Fibroblast of skin of right biceps (primary cell): ENCODE measurements around the gene CCNI2.

Experiments used
- DNase-seq: peaks from one replicate; pipeline ENCODE4 v3.0.0-alpha.2; 2013

Gene CCNI2

DNA sequence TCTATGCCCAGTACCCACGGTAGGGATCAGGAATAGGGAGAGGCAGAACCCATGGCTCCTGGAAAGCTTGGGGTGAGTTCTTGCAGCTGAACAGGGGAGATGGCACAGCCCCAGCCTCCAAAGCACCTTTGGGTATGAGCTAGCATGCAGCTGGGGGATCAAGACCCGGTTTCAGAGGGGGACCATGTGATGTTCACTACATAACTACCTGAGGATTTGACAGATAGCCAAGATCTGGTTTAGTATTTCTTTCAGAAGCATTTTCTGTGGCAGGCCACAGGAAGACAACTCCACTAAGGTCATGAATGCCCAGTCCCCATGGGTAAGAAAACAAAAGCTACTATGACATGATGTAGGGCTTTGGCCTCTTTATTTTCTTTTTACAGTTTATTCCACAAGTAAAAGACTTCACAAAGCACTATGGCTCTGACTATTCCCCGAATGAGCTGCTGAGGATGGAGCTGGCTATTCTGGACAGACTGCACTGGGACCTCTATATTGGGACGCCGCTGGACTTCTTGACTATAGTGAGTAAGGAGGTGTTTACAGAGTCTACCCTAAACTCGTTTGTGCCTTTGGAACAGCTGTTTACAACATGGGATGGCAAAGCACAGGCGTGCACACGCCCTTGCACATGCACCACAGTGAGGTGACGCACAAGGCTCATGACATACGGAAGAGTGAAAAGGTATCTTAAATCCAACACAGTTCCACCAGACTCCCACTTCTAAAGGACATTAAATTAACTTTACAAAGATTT is 3.4 kb downstream of the CCNI2 start:
- no peak for DNase-seq

DNA sequence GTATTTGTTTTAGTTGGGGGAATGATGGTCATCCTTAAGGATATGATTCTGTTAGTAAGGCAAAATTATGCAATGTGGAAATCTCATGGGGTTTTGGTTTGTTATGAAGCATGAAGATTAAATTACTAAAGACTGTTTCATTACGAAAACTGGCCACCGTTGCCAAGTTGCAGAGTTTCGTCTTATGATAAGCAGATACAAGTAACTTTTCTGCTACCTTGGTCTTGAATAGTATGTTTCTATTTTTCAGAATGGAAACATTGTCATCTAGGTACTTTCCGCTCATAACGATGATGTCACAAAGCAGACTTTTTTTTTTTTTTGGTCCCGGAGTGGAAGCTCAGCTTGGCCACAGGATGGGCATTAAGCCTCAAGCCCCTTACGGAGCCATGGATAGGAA is 4.2 kb downstream of the CCNI2 start:
- peak; percentile 73 for DNase-seq

DNA sequence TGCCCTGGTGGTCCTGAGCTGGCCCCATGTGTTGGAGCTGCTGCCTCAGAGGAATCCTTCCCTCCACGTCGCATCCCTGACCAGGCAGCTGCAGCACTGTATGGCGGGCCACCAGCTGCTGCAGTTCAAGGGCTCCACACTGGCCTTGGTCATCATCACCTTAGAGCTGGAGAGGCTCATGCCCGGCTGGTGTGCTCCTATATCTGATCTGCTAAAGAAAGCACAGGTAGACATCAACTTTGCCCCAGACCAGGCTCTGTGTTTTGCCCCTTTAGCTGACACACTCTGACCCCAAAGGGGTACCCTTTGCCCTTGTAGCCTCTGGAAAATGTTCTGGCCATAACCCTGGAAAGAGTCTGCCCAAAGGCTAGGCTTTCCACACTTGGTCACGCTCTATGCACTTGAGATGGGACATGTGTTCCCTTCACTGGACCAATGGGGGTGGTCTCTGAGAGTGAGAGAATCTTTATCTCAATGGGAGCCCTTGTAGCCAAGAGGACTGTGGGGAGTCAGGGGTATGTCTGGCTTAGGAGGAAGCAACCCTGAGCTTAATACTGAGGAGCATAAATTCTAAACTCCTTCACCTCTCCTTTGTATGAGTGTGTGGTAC is 4.8 kb downstream of the CCNI2 start:
- DNase-seq = no peak

DNA sequence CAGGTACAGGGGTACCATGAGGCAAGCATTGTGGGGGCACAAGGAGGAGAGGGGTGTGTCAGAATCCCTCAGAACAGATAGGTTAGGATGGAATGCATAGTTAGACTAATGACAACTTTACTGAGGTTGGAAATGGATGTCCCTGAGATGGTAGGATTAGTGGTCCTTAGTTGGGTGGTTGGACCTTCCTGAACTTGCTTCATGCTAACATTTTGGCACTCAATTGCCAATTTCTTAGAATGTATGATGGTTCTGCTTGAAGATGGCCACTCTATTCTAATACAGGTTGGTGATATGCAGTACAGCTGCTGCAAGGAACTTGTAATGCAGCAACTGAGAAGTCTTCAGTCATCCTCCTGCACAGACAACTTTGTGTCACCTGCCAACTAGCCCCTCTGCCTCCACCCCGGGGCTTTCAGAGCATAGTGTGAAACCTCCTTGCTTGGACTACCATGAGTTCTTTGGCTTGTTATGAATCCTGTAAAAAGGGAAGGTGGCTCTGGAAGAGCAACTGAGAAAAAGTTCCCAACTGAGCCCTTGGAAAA is 5.4 kb downstream of the CCNI2 start:
- DNase-seq = no peak

DNA sequence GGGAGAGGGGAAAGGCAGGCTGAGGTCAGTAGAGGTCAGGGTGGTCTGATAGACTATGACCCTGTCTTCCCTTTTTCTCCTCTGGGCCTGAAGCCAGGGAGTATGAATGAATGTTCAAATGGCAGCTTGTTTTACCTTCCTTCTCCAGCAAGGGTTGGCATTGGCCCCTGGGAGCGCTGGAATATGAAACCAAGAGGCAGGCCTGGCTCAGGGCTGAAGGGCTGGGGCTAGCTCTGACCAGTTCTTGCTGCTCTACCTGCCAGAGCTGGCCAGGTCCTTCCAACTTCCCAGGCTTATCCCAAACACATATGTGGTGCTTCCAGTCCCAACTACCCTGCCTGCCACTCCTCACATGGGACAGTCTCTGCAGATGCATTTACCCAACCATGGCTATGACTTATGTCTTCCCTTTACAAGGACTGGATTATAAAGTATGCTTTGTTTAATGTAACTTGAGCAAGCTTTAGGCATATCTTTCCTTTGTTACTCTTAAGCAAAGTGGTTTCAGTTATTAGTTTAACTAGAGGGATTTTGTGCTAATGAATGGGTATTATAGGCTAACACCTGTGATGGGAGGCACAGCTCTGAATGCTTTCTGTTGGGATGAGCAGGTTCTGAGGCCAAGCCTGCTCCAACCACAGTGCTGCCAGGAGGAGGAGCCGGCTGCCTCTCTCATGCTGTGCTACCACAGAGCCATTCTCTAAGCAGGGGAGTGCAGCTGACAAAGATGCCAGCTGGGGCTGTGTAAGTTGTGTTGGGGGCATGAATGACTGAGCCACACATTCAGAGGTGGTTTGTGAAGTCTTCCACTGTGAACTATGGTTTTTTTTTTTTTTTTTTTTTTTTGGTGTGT is 6.1 kb downstream of the CCNI2 start:
- no peak for DNase-seq

DNA sequence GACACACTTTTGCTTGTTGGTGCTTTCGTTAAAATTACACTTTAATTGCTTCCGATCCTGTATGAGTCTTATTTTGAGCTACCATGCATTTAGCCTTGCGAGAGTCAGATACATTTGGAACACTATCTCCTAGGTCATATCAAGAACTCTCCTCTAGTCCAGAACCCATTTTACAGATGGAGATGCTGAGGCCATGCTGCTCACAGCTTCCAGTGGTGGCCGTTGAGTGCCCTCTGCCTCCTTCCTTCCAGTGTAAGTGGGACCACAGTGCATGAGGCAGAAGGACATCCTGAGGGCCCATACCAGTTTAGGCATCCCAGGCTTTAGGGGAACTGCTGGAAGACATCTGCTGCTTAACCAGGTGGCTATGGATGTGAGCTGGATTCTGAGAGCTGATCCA is 6.9 kb downstream of the CCNI2 start:
- no peak for DNase-seq

DNA sequence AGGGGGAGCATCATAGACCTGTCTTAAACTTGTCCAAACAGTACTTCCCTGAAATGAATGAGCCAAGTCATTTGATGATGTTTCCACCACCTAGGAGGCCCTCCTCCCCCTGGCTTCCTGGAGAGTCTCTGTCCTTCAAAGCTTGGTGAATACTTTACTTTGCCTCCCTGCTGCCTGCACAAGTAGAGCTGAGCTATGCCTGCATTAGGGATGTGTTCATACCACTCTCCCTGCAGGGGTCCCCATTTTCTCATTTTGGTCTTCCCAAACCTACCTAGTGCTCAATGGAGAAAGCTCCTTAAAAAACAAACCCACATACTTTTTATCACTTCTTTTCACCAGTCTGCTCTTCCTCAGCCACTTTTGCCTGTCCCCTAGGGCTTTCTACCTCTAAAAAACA is 7.7 kb downstream of the CCNI2 start:
- peak; percentile 38 for DNase-seq

DNA sequence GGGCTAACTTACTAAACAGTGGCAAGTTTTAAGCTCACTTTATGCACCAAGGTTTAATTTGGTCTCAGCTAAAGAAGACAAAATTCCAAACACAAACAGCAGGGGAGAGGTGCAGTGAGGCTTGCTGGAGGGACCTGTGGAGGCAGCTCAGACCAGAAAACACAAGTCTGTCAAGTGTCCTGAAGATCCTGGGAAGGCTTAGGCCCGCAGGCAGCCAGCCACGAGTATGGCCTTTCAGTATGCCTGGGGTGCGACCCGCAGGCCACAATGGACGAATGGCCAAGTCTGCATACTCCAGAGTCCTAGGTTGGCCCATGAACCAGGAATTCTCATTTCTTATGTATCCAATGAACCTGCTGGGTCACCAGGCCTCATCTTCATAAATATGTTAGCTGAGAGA is 9.3 kb downstream of the CCNI2 start:
- no peak for DNase-seq

DNA sequence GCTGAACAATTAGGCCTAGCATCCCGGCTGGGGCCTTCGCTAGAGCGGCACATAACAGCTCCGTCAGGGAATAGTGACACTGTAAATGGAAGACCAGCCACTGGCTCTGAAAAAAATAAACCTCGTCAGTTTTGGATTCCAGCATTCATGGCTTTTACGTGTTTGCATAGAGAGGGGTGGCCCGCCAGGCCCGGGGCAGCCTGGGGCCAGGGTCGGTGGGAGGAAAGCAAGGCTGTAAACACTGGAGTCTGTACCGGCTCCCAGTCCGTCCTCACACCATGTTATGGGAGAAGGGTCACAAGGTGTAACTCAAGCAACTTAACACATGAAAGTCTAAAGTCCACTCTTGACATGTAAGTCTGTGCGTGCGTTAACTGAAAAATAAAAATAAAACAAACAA is 11.2 kb downstream of the CCNI2 start:
- DNase-seq = no peak

DNA sequence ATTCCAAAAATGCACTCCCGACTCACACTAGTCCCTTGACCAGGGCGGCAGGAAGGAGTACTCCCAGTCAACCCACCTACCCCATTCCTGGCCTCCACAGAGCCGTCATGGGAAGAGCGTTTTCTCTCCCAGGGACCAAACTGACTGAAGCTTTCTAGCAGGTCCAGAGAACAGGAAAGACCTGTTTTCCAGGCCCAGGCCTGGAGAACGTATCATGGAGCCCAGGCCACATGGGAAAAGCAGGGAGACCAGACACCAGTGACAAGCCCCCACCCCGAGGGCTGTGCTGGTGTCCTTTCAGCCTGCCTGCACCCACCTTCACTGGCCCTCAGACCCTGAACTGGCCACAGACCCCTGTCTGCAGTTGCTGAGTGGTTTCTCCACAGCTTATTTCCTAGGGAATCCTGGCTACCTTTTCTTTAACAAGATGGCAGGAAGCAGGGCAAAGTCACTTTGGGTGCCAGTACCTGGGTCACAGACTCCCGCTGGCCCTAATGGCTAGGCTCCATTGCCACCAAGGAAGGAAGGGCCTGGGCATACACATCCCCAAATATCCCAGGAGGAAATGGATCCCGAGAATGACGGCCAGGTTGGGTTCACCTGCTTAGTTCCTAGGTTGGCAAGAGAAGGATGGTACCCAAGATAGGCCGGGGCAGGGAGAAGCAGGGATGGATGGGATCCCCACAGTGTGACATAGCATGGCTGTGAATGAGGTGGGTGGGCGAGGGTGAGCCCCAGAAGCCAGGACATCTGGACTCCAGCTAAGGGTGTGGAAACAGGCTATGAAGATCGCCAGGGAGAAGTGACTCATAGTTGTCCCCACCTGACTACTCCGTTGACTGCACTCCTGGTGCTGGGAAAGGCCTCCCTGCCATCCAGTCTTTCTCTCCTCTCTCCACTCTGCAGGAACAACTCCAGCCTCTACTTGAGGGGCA is 12.2 kb downstream of the CCNI2 start:
- no peak for DNase-seq

DNA sequence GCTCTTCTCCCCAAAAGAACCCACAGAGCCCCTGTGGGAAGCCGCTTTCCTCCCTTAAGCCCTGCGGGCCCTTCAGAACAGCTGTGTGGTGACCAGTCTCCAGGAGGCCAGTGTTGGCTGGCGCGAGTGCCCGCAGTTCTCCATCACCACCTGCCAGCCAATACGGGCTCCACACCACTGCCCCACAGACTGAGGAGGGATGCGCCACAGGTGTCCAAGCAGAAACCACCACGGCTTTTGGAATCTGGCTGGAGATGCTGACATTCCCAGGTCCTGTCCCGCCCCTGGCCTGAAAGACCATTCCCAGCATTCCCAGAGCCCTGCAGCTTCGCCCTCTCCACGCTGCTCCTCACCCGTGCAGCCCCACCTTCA is 12.8 kb downstream of the CCNI2 start:
- no peak for DNase-seq

DNA sequence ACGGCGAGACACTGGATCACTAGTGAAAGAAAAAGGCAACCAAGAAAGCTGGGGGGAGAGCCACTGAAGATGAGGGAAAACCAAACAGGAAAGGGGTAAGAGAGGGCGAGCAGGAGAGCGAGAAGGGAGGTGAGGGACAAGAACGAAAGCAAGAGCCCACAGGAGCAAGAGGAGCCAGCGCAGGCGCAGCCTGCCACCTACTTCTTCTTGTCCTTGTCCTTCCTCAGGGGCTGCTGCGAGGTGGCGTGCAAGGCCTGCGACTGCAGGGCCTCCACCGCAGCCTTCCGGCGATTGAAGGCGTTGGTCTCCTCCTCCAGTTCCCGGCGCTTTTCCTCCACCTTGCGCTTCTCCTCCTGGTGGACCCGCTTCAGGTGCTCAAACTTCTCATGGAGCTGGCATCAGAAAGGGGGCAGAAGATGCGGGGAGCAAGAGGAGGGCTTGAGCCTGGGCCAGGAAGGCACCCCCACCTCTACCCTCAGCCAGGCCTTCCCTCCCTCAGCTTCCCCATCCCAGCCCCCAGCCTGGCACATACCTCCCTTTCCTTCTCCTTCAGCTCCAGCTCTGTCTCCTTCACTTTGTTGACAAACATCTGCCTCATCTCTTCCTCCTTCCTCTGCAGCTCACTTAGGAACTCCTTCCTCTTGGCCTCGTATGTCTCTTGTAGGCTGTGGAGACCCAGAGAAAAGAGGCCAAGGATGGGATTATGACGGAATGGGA is 13.5 kb downstream of the CCNI2 start:
- DNase-seq = no peak

DNA sequence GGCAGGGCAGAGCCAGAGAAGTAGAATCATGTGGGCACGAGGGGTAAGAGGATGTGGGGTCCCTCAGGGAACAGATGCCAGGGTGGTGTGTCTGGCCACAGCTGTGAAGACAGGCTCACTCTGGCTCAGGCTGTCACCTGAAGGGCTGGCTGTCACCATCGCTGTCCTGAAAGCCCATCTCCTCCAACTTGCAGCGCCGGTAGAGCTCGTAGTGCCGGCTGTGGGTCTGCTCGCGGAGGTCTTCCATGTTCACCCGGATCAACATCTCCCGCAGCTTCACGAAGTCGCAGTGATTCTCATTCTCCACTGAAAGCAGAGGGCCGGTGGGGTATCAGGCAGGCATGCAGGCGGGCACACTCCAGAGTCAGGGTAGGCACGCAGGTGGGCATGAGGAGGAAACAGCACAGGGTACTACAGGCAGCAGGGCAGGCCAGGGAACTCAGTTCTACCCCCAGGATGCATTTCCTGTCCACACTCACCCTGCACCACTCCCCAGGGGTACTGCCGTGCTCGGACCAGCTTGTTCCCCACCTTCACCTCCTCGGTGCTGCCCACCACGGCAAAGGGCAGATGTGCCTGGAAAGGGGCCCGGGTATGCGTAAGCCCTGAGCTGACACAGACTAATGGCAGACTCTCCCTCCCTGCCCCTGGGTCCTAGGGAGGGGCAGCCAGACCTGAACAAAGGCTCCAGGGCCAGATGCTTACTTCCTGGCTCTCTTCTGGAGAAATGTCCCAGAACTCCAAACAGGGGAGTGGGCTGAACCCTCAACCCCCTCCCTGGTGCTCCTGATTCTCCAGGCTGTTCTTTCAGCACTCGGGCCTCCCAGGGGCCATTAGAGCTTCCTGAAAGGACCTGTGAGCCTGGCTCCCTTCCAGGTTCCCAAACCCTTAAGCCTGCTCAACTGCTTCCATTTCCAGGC is 14.4 kb downstream of the CCNI2 start:
- no peak for DNase-seq

DNA sequence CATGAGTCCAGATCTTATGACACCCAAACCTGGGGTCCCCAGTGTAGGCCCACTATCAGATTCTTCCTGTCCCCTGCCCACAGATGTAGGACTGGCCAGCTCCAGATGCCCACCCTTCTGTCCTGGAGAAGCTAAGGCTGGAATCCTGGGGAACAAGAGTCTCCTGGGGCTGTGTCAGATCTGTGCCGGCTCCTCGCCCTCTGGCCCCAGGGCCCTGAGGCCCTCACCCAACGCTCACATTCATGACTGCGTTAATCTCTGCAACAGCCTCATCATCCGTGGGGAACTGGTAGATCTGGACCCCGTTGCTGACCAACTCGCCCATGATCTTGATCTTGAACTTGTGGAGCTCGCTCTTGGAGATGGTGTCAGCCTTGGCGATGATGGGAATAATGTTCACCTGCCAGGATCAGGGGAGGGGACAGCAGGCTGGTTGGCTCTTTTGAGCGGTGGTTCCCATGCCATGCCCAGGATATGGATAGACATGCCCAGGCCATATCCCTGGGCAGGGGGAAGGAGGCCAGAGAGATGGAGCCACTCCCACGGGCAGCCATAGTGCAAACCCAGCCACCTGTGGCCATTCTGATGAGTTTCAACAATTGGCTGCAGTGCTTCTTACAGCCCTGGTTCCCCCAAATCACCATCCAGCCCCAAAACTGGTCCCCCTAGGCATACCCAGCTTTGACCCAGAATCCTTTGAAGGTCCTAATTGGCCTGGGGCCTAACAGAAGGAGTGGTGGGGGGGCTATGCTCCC is 15.2 kb downstream of the CCNI2 start:
- no peak for DNase-seq

DNA sequence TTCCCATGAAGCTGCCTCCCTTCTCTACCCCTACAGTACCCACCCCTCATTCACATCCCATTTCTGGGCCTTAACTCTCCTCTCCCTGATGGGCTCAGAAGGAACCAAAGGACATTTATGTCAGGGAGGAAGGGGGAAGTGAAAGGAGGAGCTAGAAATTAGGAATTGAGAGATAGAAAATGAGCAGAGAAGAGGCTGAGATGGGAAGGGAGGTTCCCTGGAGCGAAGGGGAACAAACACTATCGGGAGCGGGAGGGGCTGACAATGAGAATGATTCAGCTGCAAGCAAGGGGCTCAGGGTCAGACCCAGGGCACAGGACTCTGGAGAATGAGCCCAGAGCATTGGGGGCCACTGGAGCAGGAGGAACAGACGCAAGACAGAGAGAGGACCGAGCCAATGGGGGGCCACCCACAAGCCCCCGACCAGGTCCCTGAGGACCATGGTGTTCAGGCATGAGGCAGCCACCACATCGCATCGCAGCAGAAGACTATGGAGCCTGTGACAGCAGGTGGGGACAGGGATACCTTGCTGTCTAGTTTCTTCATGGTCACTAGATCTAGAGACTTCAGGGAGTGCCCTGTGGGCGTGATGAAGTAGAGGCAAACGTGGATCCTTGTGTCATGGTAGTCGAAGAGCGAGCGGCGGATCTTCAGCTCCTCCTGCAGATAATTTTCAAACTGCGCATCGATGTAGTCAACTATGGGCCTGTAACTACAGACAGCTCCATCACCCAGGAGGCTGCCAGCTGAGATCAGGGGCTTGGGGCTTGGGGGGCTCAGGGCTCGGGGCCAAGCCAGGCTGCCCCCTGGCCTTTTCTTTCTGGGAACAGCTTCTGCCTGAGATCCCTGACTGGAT is 16.2 kb downstream of the CCNI2 start:
- DNase-seq = no peak

DNA sequence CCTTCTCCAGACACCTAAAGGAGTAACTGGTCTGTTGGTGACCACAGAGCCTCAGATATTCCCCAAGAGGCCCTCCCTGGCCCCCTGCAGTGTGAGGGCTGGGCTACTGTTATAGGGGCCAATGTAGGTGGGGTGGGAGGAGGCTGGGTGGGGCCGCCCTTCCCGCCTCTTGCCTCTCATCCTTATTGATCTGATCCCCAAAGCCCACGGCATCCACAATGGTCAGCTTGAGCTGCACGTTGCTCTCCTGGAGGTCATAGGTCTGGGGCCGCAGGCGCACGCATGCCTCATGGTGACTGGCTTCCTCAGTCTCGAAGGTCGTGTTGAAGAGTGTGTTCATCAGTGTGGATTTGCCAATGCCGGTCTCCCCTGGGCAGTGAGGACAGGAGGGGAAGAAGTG is 16.8 kb downstream of the CCNI2 start:
- DNase-seq = no peak

DNA sequence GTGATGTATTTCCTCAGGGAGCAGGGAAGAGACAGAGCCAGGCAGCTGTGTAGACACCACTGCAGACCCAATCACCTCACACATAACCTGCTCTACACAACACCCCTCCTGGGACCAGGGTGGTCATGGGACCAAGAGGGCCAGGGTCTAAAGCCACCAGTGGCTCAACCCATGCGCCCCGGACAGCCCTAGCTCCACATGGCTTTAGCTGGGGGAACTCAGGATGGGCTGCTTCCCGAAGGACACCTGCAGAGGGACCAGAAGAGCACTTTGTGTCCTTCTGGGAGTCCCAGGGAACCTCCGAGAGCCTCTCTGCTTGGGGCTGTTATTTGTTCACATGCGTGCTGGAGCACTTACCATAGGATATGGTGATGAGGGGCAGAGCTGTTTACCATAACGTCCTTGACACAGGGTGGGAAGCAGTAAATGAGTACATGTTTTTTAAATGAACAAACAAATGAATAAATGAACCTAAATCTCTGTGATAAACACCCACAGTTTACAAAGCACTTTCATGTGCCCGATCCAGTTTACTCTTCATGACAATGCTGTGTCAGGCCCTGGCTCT is 17.5 kb downstream of the CCNI2 start:
- DNase-seq = no peak

DNA sequence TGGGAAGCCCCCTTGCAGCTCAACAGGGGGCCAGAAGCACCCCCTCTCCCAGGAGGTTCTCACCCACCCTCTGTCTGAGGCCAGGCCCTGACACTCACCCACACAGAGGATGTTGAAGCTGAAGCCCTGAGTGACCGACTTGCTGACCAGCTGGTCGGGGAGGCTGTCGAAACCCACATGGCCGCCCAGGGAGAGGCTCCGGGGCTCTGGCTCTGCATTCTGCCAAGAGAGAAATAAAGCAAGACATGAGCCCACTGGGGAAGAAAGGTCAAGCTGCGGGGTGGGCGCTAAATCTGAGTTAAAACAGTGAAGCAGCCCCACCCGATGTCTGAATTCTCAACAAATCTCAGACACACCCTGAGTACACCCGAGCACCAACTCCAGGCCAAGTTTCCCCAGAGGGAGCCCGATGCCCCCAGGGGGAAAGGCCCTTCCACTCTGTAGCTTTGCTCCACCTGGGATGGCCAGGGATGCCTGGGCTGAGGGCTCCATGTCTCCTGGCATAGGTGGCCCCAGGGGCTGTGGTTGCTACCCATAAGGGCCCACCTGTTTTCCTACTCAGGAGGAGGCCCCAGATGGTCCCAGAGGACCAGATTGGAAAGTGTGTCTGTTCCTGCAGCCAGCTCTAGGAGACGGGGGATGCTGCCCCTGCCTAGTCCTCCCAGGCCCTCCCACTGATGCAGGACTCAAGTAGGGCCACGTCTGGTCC is 18.2 kb downstream of the CCNI2 start:
- DNase-seq = no peak
